ENCODE data around the gene NOTUM.

The NOTUM gene

GRCh38 chr17:81932333-81932983 is 28.5 kb downstream of the NOTUM start:
- DNase-seq (ENCODE audit: low read depth): no peak
- TF ChIP-seq CTCF (IDR thresholded peaks at IDR 0.05; ENCODE audit: insufficient read depth, low read depth, low read length, missing control alignments): no peak
- H3K4me3 ChIP-seq (ENCODE audit: low read depth, low read length): no peak overlapping the region

- no peak for DNase-seq (ENCODE audit: low read depth)
- no peak for TF ChIP-seq CTCF (IDR thresholded peaks at IDR 0.05; ENCODE audit: insufficient read depth, low read depth, low read length, missing control alignments)
- no peak overlapping the region for H3K4me3 ChIP-seq (ENCODE audit: low read depth, low read length)
These were observed 29.2 kb downstream of the NOTUM start for GRCh38 chr17:81931557-81932332.

DNA sequence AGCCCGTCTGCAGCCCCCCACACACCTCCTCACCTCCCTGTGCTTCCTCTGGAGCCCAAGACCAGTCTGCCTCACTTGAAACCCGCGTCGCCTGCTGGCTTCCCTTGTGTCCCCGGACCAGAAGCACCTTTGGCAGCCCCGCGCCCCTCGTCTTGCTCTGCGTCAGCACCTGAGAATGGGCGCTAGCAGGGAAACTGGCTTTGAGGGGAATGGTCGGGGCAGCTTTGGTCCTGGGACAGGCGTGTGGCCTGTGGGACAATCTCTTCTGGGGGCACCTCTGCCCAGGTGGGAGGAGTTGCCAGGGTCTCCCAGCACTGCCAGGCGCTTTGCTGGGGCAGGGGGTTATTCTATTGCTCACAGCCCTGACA is 29.8 kb downstream of the NOTUM start:
- no peak for DNase-seq (ENCODE audit: low read depth)
- H3K4me3 ChIP-seq (ENCODE audit: low read depth, low read length): no peak overlapping the region
- TF ChIP-seq CTCF (IDR thresholded peaks at IDR 0.05; ENCODE audit: insufficient read depth, low read depth, low read length, missing control alignments): no peak

DNA sequence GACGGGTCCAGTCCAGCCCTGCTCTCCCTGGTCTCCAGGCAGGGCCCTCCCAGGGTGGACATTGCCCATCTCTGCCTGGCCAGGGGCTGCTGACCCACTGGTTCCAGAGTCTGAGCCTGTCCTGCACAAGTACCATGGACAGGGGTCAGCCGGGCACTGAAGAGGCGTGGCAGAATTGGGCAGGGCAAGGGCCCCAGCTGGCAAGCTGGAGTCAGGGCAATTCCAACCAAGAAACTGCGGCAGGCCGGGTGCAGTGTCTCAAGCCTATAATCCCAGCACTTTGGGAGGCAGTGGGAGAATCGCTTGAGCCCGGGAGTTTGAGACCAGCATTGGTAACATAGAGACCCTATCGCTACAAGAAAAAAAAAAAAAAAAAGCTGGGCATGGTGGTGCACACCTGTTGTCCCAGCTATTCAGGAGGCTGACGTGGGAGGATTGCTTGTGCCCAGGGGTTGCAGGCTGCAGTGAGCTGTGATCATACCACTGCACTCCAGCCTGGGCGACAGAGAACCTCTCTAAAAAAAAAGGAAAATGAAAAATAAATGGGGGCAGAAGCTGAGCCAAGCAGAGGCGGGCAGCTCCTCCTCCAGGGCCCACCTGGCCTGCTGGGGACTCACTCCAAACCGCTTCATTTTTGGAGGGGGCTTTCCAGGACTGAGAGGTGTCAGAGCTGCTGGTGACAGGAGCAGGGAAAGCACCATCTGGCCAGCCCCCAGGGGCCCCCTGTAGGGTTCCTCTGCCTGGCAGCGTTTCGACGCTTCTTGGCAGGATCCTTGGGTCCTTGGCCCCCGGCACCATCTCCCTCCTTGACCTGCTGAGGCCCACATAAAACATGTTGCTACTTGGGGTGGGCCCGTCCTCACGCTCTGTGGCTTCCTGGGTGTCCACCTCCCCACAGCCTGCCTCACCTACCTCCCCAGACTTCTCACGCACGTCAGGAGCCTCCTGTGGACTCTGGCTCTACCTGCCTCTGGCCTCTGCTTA is 30.6 kb downstream of the NOTUM start:
- H3K4me3 ChIP-seq (ENCODE audit: low read depth, low read length): no peak overlapping the region
- TF ChIP-seq CTCF (IDR thresholded peaks at IDR 0.05; ENCODE audit: insufficient read depth, low read depth, low read length, missing control alignments): no peak
- DNase-seq (ENCODE audit: low read depth): peak; percentile 61

GRCh38 chr17:81929253-81930141 is 31.5 kb downstream of the NOTUM start:
- TF ChIP-seq CTCF (IDR thresholded peaks at IDR 0.05; ENCODE audit: insufficient read depth, low read depth, low read length, missing control alignments): no peak
- H3K4me3 ChIP-seq (ENCODE audit: low read depth, low read length): no peak overlapping the region
- no peak for DNase-seq (ENCODE audit: low read depth)
